HG02610 (cell line): ENCODE results near the gene ENPP7.

ENCODE experiments used
- ATAC-seq: cut with Tn5 transposase; IDR thresholded peaks from one replicate; pipeline ENCODE4 v1.9.1; 2021; ENCODE audit warnings: mild to moderate bottlenecking, moderate library complexity; ENCODE audit not compliant: unreplicated experiment

ENPP7 gene, protein sequence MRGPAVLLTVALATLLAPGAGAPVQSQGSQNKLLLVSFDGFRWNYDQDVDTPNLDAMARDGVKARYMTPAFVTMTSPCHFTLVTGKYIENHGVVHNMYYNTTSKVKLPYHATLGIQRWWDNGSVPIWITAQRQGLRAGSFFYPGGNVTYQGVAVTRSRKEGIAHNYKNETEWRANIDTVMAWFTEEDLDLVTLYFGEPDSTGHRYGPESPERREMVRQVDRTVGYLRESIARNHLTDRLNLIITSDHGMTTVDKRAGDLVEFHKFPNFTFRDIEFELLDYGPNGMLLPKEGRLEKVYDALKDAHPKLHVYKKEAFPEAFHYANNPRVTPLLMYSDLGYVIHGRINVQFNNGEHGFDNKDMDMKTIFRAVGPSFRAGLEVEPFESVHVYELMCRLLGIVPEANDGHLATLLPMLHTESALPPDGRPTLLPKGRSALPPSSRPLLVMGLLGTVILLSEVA

GRCh38 chr17:79730769-79731483 is at the start of gene ENPP7:
TSS of gene ENPP7 (plus strand) at chr17:79730943. CDS start at chr17:79731140, 197 bp downstream.
- ATAC-seq = no peak

DNA sequence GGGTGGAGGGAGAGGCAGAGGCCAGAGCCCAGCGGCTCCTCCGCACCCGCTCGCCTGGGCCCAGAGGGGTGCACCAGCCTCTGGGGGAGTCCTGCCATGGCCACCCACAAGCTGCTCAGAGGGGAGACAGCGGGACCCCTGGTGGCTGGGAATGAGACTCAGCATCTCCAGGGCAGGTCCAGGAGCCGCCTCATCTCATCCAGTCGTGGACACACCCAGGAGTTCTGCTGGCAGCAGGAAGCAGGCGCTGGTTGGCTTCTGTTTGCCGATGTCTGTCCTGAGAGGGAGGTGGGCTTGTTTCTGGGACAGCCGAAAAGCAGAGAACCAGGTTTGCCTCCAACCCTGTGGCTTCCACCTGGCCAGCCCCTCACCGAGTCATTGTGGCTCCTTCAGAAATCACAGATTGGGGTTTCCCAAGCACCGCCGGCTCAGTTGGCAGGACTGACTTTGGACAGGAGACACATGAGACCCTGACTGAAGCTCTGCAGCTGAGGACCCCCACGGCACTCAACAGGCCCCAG is 49.6 kb upstream of the ENPP7 start:
- no peak for ATAC-seq

DNA sequence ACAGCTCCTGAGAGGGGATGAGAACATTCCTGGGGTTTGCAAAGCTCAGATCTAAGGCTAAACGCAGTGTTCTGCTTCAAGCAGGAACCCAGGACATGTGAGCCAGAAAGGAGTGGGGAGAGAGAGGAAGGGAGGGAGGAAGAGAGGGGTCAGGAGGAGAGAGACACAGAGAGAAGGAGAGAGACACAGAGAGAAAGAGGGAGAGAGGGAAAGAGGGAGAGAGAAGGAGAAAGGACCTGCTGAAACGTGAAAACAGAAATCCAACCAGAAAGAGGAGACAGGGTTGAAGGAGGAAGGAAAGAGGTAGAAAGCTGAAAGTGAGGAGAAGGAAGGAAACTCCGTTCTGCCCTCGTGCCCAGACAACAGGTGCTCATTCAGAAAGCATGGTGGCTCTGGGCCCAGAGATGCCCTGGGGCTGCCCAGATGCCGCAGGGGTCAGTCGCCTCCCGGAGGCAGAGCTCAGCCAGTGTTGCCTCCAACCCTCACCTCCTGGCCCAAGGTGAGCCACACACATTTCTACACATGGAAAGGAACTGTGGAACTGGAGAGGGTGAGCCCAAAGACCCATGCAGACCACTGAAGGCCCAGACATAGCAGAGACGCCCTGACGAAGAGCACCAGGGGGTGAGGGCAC is 49.0 kb upstream of the ENPP7 start:
- no peak for ATAC-seq

GRCh38 chr17:79683365-79683764 is 47.4 kb upstream of the ENPP7 start:
- ATAC-seq = no peak

GRCh38 chr17:79684132-79684985 is 46.4 kb upstream of the ENPP7 start:
- no peak for ATAC-seq

DNA sequence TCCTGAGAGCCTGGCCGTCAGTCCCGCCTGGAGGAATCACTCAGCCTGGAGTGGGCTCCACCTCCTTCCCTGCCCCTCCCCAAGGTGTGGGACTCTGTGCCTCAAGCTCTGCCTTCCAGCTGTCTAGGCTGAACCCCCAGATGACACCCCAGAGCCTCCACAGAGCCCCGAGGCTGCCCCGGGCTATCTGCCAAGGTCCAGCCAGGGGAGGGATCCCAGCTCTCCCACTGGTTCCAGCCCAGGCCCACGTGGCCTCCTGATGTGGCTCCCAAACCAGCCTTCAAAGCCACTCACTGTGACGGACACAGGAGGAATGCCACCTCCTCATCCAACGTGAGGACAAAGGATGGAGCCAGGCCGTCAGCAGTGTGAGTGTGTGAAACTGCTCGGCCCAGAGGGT is 45.6 kb upstream of the ENPP7 start:
- ATAC-seq = no peak

DNA sequence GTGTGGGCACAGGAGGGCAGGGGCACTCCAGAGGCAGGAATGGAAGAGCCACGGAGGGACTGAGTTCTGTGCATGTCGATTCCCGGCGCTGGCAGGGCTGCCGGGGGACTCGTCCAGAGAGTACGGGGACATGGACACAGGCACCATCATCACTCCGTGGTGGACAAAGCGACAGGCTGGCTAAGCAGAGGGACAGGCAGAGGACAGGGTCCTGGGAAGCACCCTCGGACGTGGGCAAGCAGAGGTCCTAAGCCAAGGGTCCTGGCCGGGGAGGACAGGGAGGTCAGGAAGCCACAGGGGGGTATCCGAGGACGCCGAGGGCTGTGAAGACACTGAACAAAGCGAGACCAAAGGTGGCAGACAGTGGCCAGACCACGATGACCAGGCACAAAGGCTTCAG is 44.3 kb upstream of the ENPP7 start:
- ATAC-seq = no peak

GRCh38 chr17:79690466-79690865 is 40.3 kb upstream of the ENPP7 start:
- ATAC-seq = no peak

GRCh38 chr17:79690988-79691836 is 39.5 kb upstream of the ENPP7 start:
- no peak for ATAC-seq

GRCh38 chr17:79691931-79692330 is 38.8 kb upstream of the ENPP7 start:
- ATAC-seq = no peak

GRCh38 chr17:79693419-79693818 is 37.3 kb upstream of the ENPP7 start:
- ATAC-seq = no peak

DNA sequence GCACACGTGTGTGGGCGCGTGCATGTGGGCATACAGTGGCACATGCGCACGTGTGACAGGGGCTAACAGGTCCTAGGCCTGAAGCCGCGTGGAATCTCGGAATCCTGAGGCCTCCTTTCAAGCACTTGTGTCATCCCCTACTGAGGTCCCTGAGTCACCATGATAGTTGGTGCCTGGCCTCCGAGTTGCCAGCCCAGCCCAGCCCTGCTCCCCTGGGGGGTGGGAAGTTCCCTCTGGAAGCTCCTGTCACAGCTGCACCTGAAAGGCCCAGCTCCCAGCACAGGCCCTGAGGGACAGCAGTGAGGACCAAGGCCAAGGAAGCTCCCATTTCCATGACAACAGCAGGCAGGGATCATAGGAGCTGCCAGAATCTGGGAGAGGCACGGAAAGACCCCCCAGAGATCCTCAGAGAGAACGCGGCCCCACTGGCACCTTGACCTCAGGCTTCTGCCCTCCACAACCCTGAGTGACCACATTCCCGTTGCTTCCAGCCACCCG is 35.4 kb upstream of the ENPP7 start:
- ATAC-seq = no peak

- no peak for ATAC-seq
Measured at GRCh38 chr17:79695797-79696609, 34.7 kb upstream of the ENPP7 start.

DNA sequence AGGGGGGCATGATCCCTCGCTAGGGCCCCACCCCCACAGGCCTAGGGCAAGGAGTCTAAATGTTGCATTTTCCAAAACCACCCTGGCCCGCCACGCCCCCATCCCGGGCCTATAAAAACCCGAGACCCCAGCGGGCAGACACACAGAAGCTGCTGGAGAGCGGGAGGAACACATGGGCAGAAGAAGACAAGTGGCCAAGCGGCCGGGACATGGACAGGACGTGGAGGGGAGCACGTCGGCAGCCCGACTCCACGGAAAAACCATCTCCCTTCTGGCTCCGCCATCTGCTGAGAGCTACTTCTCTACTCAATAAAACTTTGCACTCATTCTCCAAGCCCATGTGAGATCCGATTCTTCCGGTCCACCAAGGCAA is 34.1 kb upstream of the ENPP7 start:
- ATAC-seq = no peak

- ATAC-seq = no peak
Measured at GRCh38 chr17:79698146-79698846, 32.4 kb upstream of the ENPP7 start.

DNA sequence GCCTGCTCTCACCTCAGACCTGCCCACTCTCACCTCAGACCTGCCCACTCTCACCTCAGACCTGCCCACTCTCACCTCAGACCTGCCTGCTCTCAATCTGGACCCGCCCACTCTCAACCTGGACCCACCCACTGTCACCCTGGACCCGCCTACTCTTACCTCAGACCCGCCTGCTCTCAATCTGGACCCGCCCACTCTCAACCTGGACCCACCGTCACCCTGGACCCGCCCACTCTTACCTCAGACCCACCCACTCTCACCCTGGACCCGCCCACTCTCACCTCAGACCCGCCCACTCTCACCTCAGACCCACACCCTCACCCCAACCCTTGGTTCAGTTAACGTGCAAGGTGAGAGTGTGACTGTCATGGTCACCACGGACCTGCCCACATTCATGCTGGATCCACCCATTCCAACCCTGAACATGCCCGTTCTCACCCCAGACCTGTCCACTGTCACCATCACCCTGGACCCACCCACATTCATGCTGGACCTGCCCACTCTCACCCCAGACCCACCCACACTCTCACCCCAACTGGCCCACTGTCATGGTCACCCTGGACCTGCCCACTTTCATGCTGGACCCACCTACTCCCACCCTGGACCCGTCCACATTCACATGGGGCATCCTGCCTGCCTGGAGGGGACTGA is 31.2 kb upstream of the ENPP7 start:
- no peak for ATAC-seq

DNA sequence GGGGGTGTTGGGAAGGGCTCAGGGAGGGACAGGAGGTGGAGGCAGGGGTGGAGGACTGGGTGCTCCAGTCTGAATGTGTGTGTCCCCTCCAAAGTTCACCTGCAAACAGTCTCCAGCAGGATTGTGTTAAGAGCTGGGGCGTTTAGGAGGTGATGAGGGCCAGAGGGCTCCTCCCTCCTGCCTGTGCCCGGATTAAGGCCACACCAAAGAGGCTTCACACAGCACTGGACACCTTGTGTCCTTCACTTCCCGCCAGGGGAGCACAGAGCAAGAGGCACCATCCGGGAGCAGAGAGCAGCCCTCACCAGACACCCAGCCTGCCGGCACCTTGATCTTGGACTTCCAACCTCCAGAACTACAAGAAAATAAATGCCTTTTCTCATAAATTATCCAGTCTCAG is 30.2 kb upstream of the ENPP7 start:
- ATAC-seq = no peak

- ATAC-seq = no peak
Measured at GRCh38 chr17:79702034-79702433, 28.7 kb upstream of the ENPP7 start.
